SK-N-SH (cell line): ENCODE results near the gene XXYLT1. TPM values are rescaled to one million over a fixed set of nuclear protein-coding genes. Genes with fewer than 3 reads are reported as not detected.

Source experiments
- CTCF ChIA-PET: fragments of 300-600, 350-600 bp; formaldehyde crosslinking; extraction: SDS; loops from one replicate; lab custom pipeline; 2021; lab: Yijun Ruan, JAX
- POLR2A ChIA-PET: fragments of 350-600 bp; sonication (Branson Sonifier 250); formaldehyde crosslinking; extraction: SDS; loops from one replicate; lab custom pipeline; 2020; ENCODE audit warnings: antibody characterized with exemption, inconsistent platforms; lab: Yijun Ruan, JAX
- DNase-seq: peaks from one replicate; pipeline ENCODE4 v3.0.0; 2012
- H2AFZ ChIP-seq: fragments of 200-600 bp; sonication (generic); 2 replicates; pipeline ENCODE4 v1.8.1; 2016; ENCODE audit warnings: antibody characterized with exemption, mild to moderate bottlenecking, low read depth
- H3F3A ChIP-seq: fragments of 200-600 bp; sonication (generic); replicated peaks from 2 replicates; pipeline ENCODE3; 2016; ENCODE audit warnings: antibody characterized with exemption, mild to moderate bottlenecking; ENCODE audit not compliant: insufficient read depth
- H3K27ac ChIP-seq, 2 experiments: fragments of 200-500 bp in 1 of 2; fragments of 200-600 bp in 1 of 2; sonication (Bioruptor generic) in 1 of 2; sonication (generic), shearing (Covaris generic) in 1 of 2; 2 replicates each; pipeline versions ENCODE4 v1.5.1 to v1.6.1; 2014 to 2016; ENCODE audit warnings: low read depth in 2 of 2, inconsistent platforms in 1 of 2, low read length in 1 of 2, mild to moderate bottlenecking in 1 of 2, mixed read lengths in 1 of 2
- H3K27me3 ChIP-seq: fragments of 200-600 bp; sonication (generic), shearing (Covaris generic); 2 replicates; pipeline ENCODE4 v1.6.1; 2016; ENCODE audit warnings: mixed run types; ENCODE audit not compliant: insufficient read depth
- H3K36me3 ChIP-seq, 2 experiments: fragments of 200-500 bp in 1 of 2; fragments of 200-600 bp in 1 of 2; sonication (Bioruptor generic) in 1 of 2; sonication (generic) in 1 of 2; replicated peaks in 1 of 2; 2 replicates each; pipeline versions ENCODE3 to v1.5.1; 2014 to 2016; ENCODE audit warnings: low read length in 1 of 2, mild to moderate bottlenecking in 1 of 2; ENCODE audit not compliant: insufficient read depth in 2 of 2, control insufficient read depth in 1 of 2
- H3K4me1 ChIP-seq, 2 experiments: fragments of 200-500 bp in 1 of 2; fragments of 200-600 bp in 1 of 2; sonication (Bioruptor generic) in 1 of 2; sonication (generic), shearing (Covaris generic) in 1 of 2; 2 replicates each; pipeline versions ENCODE4 v1.5.1 to v1.6.1; 2014 to 2016; ENCODE audit warnings: low read depth in 1 of 2, low read length in 1 of 2, mixed run types in 1 of 2; ENCODE audit not compliant: insufficient read depth in 2 of 2, control insufficient read depth in 1 of 2
- H3K4me2 ChIP-seq: fragments of 200-600 bp; sonication (generic), shearing (Covaris generic); 2 replicates; pipeline ENCODE4 v1.6.1; 2017; ENCODE audit warnings: mixed run types
- H3K4me3 ChIP-seq, 2 experiments: fragments of 200-500 bp in 1 of 2; fragments of 200-600 bp in 1 of 2; sonication (Bioruptor generic) in 1 of 2; sonication (generic), shearing (Covaris generic) in 1 of 2; 2 replicates each; pipeline versions ENCODE4 v1.5.1 to v1.8.1; 2014 to 2016; ENCODE audit warnings: low read depth in 2 of 2, inconsistent platforms in 1 of 2, low read length in 1 of 2, mild to moderate bottlenecking in 1 of 2, mixed read lengths in 1 of 2, moderate library complexity in 1 of 2
- H3K79me2 ChIP-seq: fragments of 200-600 bp; sonication (generic); 2 replicates; pipeline ENCODE4 v1.8.1; 2017; ENCODE audit warnings: mild to moderate bottlenecking; ENCODE audit not compliant: insufficient read depth
- H3K9ac ChIP-seq: fragments of 200-600 bp; sonication (generic); 2 replicates; pipeline ENCODE4 v1.6.1; 2017; ENCODE audit warnings: mixed run types
- H3K9me2 ChIP-seq: fragments of 200-600 bp; sonication (generic); 2 replicates; pipeline ENCODE4 v1.6.1; 2017; ENCODE audit warnings: mixed run types
- H3K9me3 ChIP-seq: fragments of 200-600 bp; sonication (generic); 2 replicates; pipeline ENCODE4 v1.6.1; 2017; ENCODE audit warnings: mixed run types, mild to moderate bottlenecking, moderate library complexity
- H4K20me1 ChIP-seq: fragments of 200-600 bp; sonication (generic); 2 replicates; pipeline ENCODE4 v1.6.1; 2017; ENCODE audit warnings: mild to moderate bottlenecking, mixed run types; ENCODE audit not compliant: insufficient read depth
- CHD2 ChIP-seq: fragments of 150-350 bp; IDR thresholded peaks from 2 replicates; pipeline ENCODE4 v1.6.1; 2018; ENCODE audit warnings: low read length; ENCODE audit not compliant: partially characterized antibody
- CTCF ChIP-seq: fragments of 200-600 bp; sonication (generic); IDR thresholded peaks from 2 replicates; pipeline ENCODE4 v1.6.1; 2017; ENCODE audit warnings: antibody characterized with exemption, mild to moderate bottlenecking, moderate library complexity
- ELF1 ChIP-seq: IDR thresholded peaks from 2 replicates; pipeline ENCODE4 v1.4.0; 2012
- EZH2phosphoT487 ChIP-seq: fragments of 200-600 bp; sonication (generic); IDR thresholded peaks from 2 replicates; pipeline ENCODE4 v1.6.1; 2017; ENCODE audit warnings: low read depth, mixed run types, mild to moderate bottlenecking, antibody characterized with exemption, moderate library complexity, borderline replicate concordance
- FOSL2 ChIP-seq: IDR thresholded peaks from 2 replicates; pipeline ENCODE4 v1.4.0; 2012; ENCODE audit warnings: low read depth, mild to moderate bottlenecking, moderate library complexity, borderline replicate concordance
- FOXM1 ChIP-seq: IDR thresholded peaks from 2 replicates; pipeline ENCODE4 v1.4.0; 2012; ENCODE audit warnings: low read depth, mild to moderate bottlenecking
- GABPA ChIP-seq: IDR thresholded peaks from 2 replicates; pipeline ENCODE4 v1.4.0; 2012; ENCODE audit warnings: low read depth, mild to moderate bottlenecking
- GATA2 ChIP-seq: sonication (generic); formaldehyde crosslinking; IDR thresholded peaks from 2 replicates; pipeline ENCODE4 v1.5.0; 2020; ENCODE audit warnings: mild to moderate bottlenecking, missing genetic modification reagents
- JUND ChIP-seq: IDR thresholded peaks from 2 replicates; pipeline ENCODE4 v1.4.0; 2012
- MEF2A ChIP-seq: IDR thresholded peaks from 2 replicates; pipeline ENCODE4 v1.4.0; 2012; ENCODE audit warnings: low read depth, borderline replicate concordance
- MXI1 ChIP-seq: IDR thresholded peaks from 2 replicates; pipeline ENCODE4 v1.6.1; 2012; ENCODE audit warnings: mild to moderate bottlenecking, low read depth, low read length, improper control_type of control experiment
- PBX3 ChIP-seq: IDR thresholded peaks from 2 replicates; pipeline ENCODE4; 2012
- POLR2AphosphoS5 ChIP-seq: IDR thresholded peaks from 2 replicates; pipeline ENCODE4 v1.6.1; 2012; ENCODE audit warnings: low read depth, low read length
- RCOR1 ChIP-seq: fragments of 150-350 bp; IDR thresholded peaks from 2 replicates; pipeline ENCODE4 v1.6.1; 2017; ENCODE audit warnings: antibody characterized with exemption, low read length
- REST ChIP-seq: IDR thresholded peaks from 2 replicates; pipeline ENCODE4 v1.6.1; 2012; ENCODE audit warnings: mild to moderate bottlenecking, low read depth, low read length, moderate library complexity
- RFX5 ChIP-seq: IDR thresholded peaks from 2 replicates; pipeline ENCODE4 v1.6.1; 2012; ENCODE audit warnings: mild to moderate bottlenecking, improper control_type of control experiment, low read length
- SIN3A ChIP-seq: IDR thresholded peaks from 2 replicates; pipeline ENCODE4 v1.6.1; 2012; ENCODE audit warnings: low read depth, mild to moderate bottlenecking, low read length, moderate library complexity, borderline replicate concordance
- TAF1 ChIP-seq: IDR thresholded peaks from 2 replicates; pipeline ENCODE4 v1.6.1; 2012; ENCODE audit warnings: low read depth, mild to moderate bottlenecking, low read length, moderate library complexity, borderline replicate concordance
- TCF12 ChIP-seq: IDR thresholded peaks from 2 replicates; pipeline ENCODE4 v1.4.0; 2012
- USF1 ChIP-seq: IDR thresholded peaks from 2 replicates; pipeline ENCODE4 v1.4.0; 2012; ENCODE audit warnings: low read depth, borderline replicate concordance
- WGBS: methylation state at CpG from one replicate; pipeline ENCODE4 v1.1.6; 2017; ENCODE audit warnings: low lambda C conversion rate; 5-methylcytosine and 5-hydroxymethylcytosine counted together
- polyA plus RNA-seq, 3 experiments: library from polyadenylated mRNA; depleted of rRNA; stranded (reverse); fragments of >200 nt; gene quantifications; 2 replicates each; pipeline ENCODE4 v1.2.3, GENCODE V29; 2012

The XXYLT1 gene
- polyA plus RNA-seq, 1 of the 3 experiments (the other 2 are of a cell fraction), result 22.6 TPM

GRCh38 chr3:195191580-195191979 is 79.4 kb downstream of the XXYLT1 start (continued):
- TF ChIP-seq CTCF (no peak), ELF1 (no peak), MXI1 (no peak)

GRCh38 chr3:195189821-195190220 is 81.1 kb downstream of the XXYLT1 start:
- Histone ChIP-seq H4K20me1 (no peaks in the 10 kb centered on the region), H3F3A (peaks cover 13% of the 10 kb centered on the region), H3K9me3 (peaks cover 5% of the 10 kb centered on the region; the same call in 1 of the 2 replicates), H3K27me3 (no peaks in the 10 kb centered on the region), H3K36me3 (no peaks in the 10 kb centered on the region), H3K9me2 (no peaks in the 10 kb centered on the region), H3K4me3 (no peak overlapping the region), H3K9ac (no peak overlapping the region), H3K27ac (no peak overlapping the region), H3K4me2 (no peak overlapping the region), H3K4me1 (peaks cover 25 to 32% of the 10 kb centered on the region in 2 experiments; a peak in 3 of 4 replicates), H2AFZ (no peak overlapping the region), H3K79me2 (peaks cover 38% of the 10 kb centered on the region; the same call in 1 of the 2 replicates)
- CTCF ChIA-PET, result interaction anchor here (1.9 kb wide), 1 partner anchor 10 kb away, joined by 8 read pairs; no protein-coding TSS in a partner anchor
- no peak for TF ChIP-seq RCOR1
- no peak for TF ChIP-seq TAF1
- TF ChIP-seq FOXM1, result no peak
- no peak for TF ChIP-seq EZH2phosphoT487
- no peak for TF ChIP-seq TCF12
- TF ChIP-seq PBX3, result no peak
- TF ChIP-seq JUND, result no peak
- TF ChIP-seq SIN3A, result no peak
- TF ChIP-seq GABPA, result no peak
- no peak for TF ChIP-seq RFX5
- TF ChIP-seq GATA2, result no peak
- TF ChIP-seq FOSL2, result no peak
- no peak for TF ChIP-seq CHD2
- no peak for TF ChIP-seq MEF2A
- no peak for TF ChIP-seq REST
- no peak for TF ChIP-seq POLR2AphosphoS5
- TF ChIP-seq USF1, result no peak
- no peak for TF ChIP-seq CTCF
- no peak for DNase-seq
- POLR2A ChIA-PET, result no interaction called here
- WGBS, result 95% methylated on average over 1 of the region's 1 CpG
